PC-9 (cell line): Measurements from ENCODE around the gene WNK1. TPM values are rescaled to one million over a fixed set of nuclear protein-coding genes. Genes with fewer than 3 reads are reported as not detected.

Experiments used
- BruUV-seq: library from RNA; stranded (reverse); fragments of 400-500 nt; replicated peaks from 2 replicates; lab custom pipeline; 2021; lab: Mats Ljungman, UMichigan
- CTCF ChIA-PET: fragments of 300-600 bp; sonication (Branson Sonifier 250); formaldehyde crosslinking; loops from one replicate; lab custom pipeline; 2022; ENCODE audit warnings: antibody characterized with exemption; lab: Charles Lee
- POLR2A ChIA-PET: fragments of 300-600 bp; sonication (Branson Sonifier 250); formaldehyde crosslinking; loops from one replicate; lab custom pipeline; 2022; ENCODE audit warnings: antibody characterized with exemption; ENCODE audit not compliant: unreplicated experiment; lab: Charles Lee
- DNase-seq, 2 experiments: peaks; one replicate each; pipeline versions ENCODE4 v3.0.0 to v3.0.0-alpha.2; 2015 to 2022; ENCODE audit warnings: mixed read lengths in 1 of 2
- H2AFZ ChIP-seq: fragments of 200-600 bp; sonication (generic); 2 replicates; pipeline ENCODE4 v1.8.1; 2017; ENCODE audit warnings: antibody characterized with exemption
- H3F3A ChIP-seq: fragments of 200-600 bp; sonication (generic); 2 replicates; pipeline ENCODE4 v1.8.1; 2017; ENCODE audit warnings: antibody characterized with exemption, mild to moderate bottlenecking, low read depth; ENCODE audit not compliant: insufficient read depth
- H3K27ac ChIP-seq: fragments of 200-600 bp; sonication (generic); 2 replicates; pipeline ENCODE4 v1.6.1; 2016; ENCODE audit warnings: mixed run types
- H3K27me3 ChIP-seq: fragments of 200-600 bp; sonication (generic); 2 replicates; pipeline ENCODE4 v1.6.1; 2016; ENCODE audit warnings: low read depth, mixed run types; ENCODE audit not compliant: insufficient read depth
- H3K36me3 ChIP-seq: fragments of 200-600 bp; sonication (generic); 2 replicates; pipeline ENCODE4 v1.6.1; 2016; ENCODE audit warnings: low read depth, mixed run types
- H3K4me1 ChIP-seq: fragments of 200-600 bp; sonication (generic); replicated peaks from 2 replicates; pipeline ENCODE4 v1.6.1; 2016; ENCODE audit warnings: mixed run types; ENCODE audit not compliant: insufficient read depth
- H3K4me2 ChIP-seq: fragments of 200-600 bp; sonication (generic); 2 replicates; pipeline ENCODE4 v1.6.1; 2017; ENCODE audit warnings: mixed run types
- H3K4me3 ChIP-seq: fragments of 200-600 bp; sonication (generic); 2 replicates; pipeline ENCODE4 v1.6.1; 2016; ENCODE audit warnings: mixed run types
- H3K79me2 ChIP-seq: fragments of 200-600 bp; sonication (generic); 2 replicates; pipeline ENCODE4 v1.6.1; 2017; ENCODE audit warnings: low read depth, mixed run types
- H3K9me2 ChIP-seq: fragments of 200-600 bp; sonication (generic); 2 replicates; pipeline ENCODE4 v1.8.1; 2017; ENCODE audit warnings: mild to moderate bottlenecking; ENCODE audit not compliant: insufficient read depth
- H3K9me3 ChIP-seq: fragments of 200-600 bp; sonication (generic); 2 replicates; pipeline ENCODE4 v1.8.1; 2016; ENCODE audit warnings: low read depth; ENCODE audit not compliant: insufficient read depth
- H4K20me1 ChIP-seq: fragments of 200-600 bp; sonication (generic); 2 replicates; pipeline ENCODE4 v1.8.1; 2017; ENCODE audit not compliant: insufficient read depth
- EZH2 ChIP-seq: fragments of 200-600 bp; sonication (generic); IDR thresholded peaks from 2 replicates; pipeline ENCODE4 v1.8.0; 2017; ENCODE audit warnings: antibody characterized with exemption, low read depth
- intact Hi-C: fragments of 100-400 bp; cut with micrococcal nuclease; formaldehyde crosslinking; loops from one replicate; pipeline ENCODE4 v1.10.0; 2022; ENCODE audit not compliant: unreplicated experiment
- total RNA-seq: library from RNA; stranded (reverse); gene quantifications from 2 replicates; pipeline ENCODE4 v1.2.3, GENCODE V29; 2021
- TF ChIP-seq, protein P1 (sequence below): fragments of 200-600 bp; sonication (generic); conservative IDR thresholded peaks from 2 replicates; pipeline ENCODE4 v1.6.1; 2017; ENCODE audit warnings: mixed run types, antibody characterized with exemption, mild to moderate bottlenecking, moderate library complexity

Gene WNK1
- total RNA-seq, 1 experiment from 2014 or later: 142 TPM

DNA sequence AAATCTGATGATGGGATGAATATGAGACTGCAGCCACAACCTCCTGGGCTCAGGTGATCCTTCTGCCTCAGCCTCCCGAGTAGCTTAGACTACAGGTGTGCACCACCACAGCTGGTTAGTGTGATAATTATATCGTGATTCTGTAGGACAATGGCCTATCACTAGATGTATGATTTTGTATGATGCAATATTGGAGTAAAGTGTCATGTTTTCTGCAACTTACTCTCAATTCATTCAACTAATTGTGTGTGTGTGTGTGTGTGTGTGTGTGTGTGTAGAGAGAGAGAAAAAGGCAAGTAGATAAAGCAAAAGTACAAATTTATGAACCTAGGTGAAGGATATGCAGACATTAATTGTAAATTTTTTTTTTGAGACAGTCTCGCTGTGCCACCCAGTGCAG lies 186.4 kb downstream of the WNK1 start:
- H3K36me3 ChIP-seq: peaks cover 14% of the 10 kb centered on the region; the same call in 1 of the 2 replicates
- CTCF ChIA-PET: interaction anchor here (0.7 kb wide), 1 partner anchor 633 kb away, joined by 6 read pairs; no protein-coding TSS in a partner anchor
- intact Hi-C loops: no loop called here
- H3K79me2 ChIP-seq: peaks cover 40% of the 10 kb centered on the region
- no peaks in the 10 kb centered on the region for H3K9me3 ChIP-seq
- H3K27ac ChIP-seq: no peak overlapping the region
- no peaks in the 10 kb centered on the region for H3K4me1 ChIP-seq
- H3K4me2 ChIP-seq: no peak overlapping the region
- H3K27me3 ChIP-seq: no peaks in the 10 kb centered on the region
- H3K9me2 ChIP-seq: no peaks in the 10 kb centered on the region
- H3F3A ChIP-seq: peaks cover 6% of the 10 kb centered on the region; the same call in 1 of the 2 replicates
- no TSS peak for BruUV-seq
- TF ChIP-seq, protein P1, sequence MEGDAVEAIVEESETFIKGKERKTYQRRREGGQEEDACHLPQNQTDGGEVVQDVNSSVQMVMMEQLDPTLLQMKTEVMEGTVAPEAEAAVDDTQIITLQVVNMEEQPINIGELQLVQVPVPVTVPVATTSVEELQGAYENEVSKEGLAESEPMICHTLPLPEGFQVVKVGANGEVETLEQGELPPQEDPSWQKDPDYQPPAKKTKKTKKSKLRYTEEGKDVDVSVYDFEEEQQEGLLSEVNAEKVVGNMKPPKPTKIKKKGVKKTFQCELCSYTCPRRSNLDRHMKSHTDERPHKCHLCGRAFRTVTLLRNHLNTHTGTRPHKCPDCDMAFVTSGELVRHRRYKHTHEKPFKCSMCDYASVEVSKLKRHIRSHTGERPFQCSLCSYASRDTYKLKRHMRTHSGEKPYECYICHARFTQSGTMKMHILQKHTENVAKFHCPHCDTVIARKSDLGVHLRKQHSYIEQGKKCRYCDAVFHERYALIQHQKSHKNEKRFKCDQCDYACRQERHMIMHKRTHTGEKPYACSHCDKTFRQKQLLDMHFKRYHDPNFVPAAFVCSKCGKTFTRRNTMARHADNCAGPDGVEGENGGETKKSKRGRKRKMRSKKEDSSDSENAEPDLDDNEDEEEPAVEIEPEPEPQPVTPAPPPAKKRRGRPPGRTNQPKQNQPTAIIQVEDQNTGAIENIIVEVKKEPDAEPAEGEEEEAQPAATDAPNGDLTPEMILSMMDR: no peak
- TF ChIP-seq EZH2: no peak
- no peak overlapping the region for H3K4me3 ChIP-seq
- no peak overlapping the region for H2AFZ ChIP-seq
- no peaks in the 10 kb centered on the region for H4K20me1 ChIP-seq
- no peak for DNase-seq
- POLR2A ChIA-PET: no interaction called here

DNA sequence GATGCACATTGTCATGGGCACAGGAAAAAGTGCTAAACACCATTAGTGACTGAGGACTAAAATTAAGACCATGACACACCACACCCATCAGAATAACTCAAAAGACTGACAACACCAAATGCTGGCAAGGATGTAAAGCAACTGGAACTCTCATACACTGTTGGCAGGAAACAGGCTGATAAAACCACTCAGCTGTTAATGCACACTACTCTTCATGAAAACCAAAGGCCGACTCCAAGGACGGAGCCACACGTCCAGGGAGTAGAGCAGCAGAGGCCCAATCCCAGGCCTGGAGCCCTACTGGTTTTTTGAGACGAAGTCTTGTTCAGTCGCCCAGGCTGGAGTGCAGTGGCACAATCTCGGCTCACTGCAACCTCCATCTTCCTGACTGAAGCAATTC lies 190.7 kb downstream of the WNK1 start:
- DNase-seq: no peak
- TF ChIP-seq, protein P1: no peak
- TF ChIP-seq EZH2: no peak
- Histone ChIP-seq H3K9me3 (no peaks in the 10 kb centered on the region), H3K4me2 (no peak overlapping the region), H3F3A (peaks cover 7% of the 10 kb centered on the region; the same call in 1 of the 2 replicates), H2AFZ (no peak overlapping the region), H3K9me2 (no peaks in the 10 kb centered on the region), H4K20me1 (no peaks in the 10 kb centered on the region; the same call in 1 of the 2 replicates), H3K4me3 (no peak overlapping the region), H3K4me1 (peaks cover 4% of the 10 kb centered on the region), H3K36me3 (peaks cover 14% of the 10 kb centered on the region; the same call in 1 of the 2 replicates), H3K27ac (no peak overlapping the region), H3K79me2 (peaks cover 79% of the 10 kb centered on the region), H3K27me3 (no peaks in the 10 kb centered on the region)
- no TSS peak for BruUV-seq
- intact Hi-C loops: no loop called here
- CTCF ChIA-PET: interaction anchor here (0.6 kb wide), 1 partner anchor 49 kb away, joined by 3 read pairs; no protein-coding TSS in a partner anchor
- POLR2A ChIA-PET: no interaction called here

DNA sequence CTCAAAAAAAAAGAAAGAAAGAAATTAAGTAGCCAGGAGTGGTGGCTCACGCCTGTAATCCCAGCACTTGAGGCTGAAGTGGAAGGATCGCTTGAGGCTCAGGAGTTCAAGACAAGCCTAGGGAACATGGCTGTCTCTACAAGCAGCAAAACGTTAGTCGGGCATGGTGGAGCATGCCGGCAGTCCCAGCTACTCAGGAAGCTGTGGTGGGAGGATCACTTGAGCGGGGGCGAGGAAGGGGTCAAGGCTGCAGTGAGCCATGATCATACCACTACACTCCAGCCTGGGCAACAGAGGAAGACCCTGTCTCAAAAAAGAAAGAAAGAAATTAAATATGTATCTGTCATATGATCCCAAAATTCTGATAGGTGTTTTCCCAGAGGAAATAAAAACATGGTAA lies 191.8 kb downstream of the WNK1 start:
- Histone ChIP-seq H3K27ac (no peak overlapping the region), H3K9me2 (no peaks in the 10 kb centered on the region), H3K36me3 (peaks cover 9% of the 10 kb centered on the region; the same call in 1 of the 2 replicates), H3K4me1 (peaks cover 8% of the 10 kb centered on the region), H2AFZ (no peak overlapping the region), H3K4me2 (no peak overlapping the region), H3K4me3 (no peak overlapping the region), H3K79me2 (peaks cover 76% of the 10 kb centered on the region), H3K9me3 (no peaks in the 10 kb centered on the region), H3F3A (peaks cover 19% of the 10 kb centered on the region), H4K20me1 (no peaks in the 10 kb centered on the region; the same call in 1 of the 2 replicates), H3K27me3 (no peaks in the 10 kb centered on the region)
- no TSS peak for BruUV-seq
- ChIA-PET CTCF (no interaction called here), POLR2A (no interaction called here)
- intact Hi-C loops: no loop called here
- TF ChIP-seq, protein P1: no peak
- no peak for TF ChIP-seq EZH2
- DNase-seq: no peak
